H54 (cell line): ENCODE measurements around the gene MLC1.
"Not testable (repeated sequence)": the region's sequence is repeated elsewhere in the genome, so short reads cannot be mapped to it uniquely, and the experiment has no call there.

Source experiments
- DNase-seq: peaks from one replicate; pipeline ENCODE4 v3.0.0; 2011; ENCODE audit warnings: low spot score, mixed read lengths; ENCODE audit not compliant: insufficient read length
- FAIRE-seq: peaks from 3 replicates; lab custom pipeline; 2011; peaks lifted over from hg19 to GRCh38; lab: Jason Lieb, UNC
- POLR2A ChIP-seq: IDR thresholded peaks from 2 replicates; pipeline ENCODE4 v1.6.1; 2011; ENCODE audit warnings: low read depth, mild to moderate bottlenecking, low read length

The MLC1 gene

GRCh38 chr22:50089231-50089630, 4.0 kb upstream of the MLC1 start:
- FAIRE-seq: no peak
- no peak for TF ChIP-seq POLR2A
- no peak for DNase-seq

GRCh38 chr22:50088096-50088495, 2.9 kb upstream of the MLC1 start:
- DNase-seq: no peak
- TF ChIP-seq POLR2A: no peak
- no peak for FAIRE-seq

DNA sequence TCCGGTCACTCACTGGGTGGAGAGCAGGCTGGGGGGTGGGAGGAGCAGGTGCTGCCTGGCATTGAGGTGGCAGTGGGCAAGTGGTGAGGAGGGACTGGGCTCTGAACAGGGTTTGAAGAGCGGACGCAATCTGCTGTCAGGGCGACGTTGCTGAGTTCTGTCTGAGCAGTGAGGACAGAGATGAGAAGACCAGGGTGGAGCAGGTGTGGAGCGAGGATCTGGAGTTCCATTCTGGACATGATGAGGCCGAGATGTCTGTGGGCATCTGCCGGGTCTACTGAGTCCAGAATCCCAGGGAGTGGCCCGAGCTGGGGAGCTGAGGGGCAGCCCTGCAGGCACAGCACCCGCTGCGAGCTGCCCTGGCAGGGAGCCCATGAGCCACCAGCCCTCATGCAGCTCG, 2.4 kb upstream of the MLC1 start:
- no peak for TF ChIP-seq POLR2A
- no peak for FAIRE-seq

GRCh38 chr22:50086975-50087374, 1.7 kb upstream of the MLC1 start:
- FAIRE-seq, DNase-seq: not testable (repeated sequence)

More for the DNA sequence above, 2.4 kb upstream of the MLC1 start:
- no peak for DNase-seq

DNA sequence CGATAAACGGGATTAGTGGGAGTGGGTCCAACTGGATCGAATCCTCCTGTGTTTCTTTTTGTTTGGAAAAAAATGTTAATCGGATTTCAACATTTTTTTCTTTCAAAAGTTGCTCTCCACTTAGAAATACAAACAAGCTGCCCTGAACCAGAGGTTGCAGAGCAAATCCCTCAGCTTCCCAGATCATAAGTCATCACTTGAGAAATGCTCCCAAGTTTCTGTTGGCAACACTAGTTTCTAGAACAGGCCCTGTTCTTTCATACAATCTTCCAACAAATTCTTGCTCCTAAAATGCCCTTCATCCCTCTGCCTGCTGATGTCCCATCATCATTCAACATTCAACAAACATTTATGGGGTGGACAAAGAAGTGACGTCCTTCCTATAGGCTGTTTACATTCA, 1.3 kb upstream of the MLC1 start:
- FAIRE-seq (no peak), DNase-seq (no peak)
- TF ChIP-seq POLR2A: no peak

DNA sequence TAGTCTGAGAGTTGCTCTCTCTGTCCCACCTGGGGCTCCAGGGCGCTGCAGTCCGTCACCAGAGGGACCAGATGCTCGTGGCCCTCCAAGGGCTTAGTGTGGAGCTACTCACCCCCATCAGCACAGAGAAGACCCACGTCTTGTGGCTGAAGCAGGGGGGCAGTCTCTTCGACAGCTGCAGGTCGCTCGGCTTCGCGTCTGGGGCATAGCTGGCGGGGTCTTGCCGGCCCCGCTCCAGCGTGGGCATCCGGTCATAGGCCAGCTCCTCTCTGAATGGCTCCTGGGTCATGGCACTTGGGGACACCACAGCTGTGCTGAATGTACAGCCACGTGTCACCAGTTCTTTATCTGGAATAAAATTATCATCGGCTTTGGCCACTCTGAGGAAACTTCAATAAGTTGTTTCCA, 608 bp downstream of the MLC1 start:
- no peak for FAIRE-seq
- no peak for TF ChIP-seq POLR2A
- no peak for DNase-seq

- TF ChIP-seq POLR2A: no peak
- FAIRE-seq (no peak), DNase-seq (no peak)
Observed at GRCh38 chr22:50084080-50084477, 1.1 kb downstream of the MLC1 start.

DNA sequence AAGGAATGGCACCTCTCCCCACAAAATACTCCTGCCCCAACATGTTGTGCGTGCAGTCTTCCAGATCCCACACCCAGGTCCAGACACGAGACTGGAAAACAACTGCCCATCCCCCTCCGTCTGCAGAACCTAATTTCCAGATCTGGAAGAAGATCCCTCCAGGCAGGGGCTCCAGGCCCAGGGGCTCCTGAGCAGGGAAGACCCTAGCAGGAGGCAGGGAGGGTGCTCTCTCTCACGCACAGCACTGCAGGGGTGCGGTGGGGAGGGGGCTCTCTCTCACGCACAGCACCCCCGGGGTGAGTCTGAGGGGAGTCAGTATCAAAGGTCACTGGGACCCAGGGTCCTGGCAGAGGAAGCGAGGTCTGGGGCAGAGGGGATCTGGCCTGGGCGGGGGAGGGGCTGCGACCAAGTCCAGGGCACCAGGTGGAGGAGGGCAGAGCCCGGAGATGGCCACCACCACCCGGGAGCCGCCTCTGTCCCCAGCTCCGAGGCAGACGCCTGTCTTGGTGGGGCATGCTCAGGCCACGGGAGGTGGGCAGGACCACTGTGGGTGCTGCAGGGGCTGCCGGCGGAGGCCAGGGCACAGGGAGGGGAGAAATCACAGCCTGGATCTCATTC, 1.7 kb downstream of the MLC1 start:
- FAIRE-seq (no peak), DNase-seq (no peak)
- no peak for TF ChIP-seq POLR2A

- DNase-seq (no peak), FAIRE-seq (no peak)
- no peak for TF ChIP-seq POLR2A
Observed at GRCh38 chr22:50082961-50083461, 2.2 kb downstream of the MLC1 start.

- FAIRE-seq (no peak), DNase-seq (no peak)
- no peak for TF ChIP-seq POLR2A
Observed at GRCh38 chr22:50082197-50082715, 3.0 kb downstream of the MLC1 start.

DNA sequence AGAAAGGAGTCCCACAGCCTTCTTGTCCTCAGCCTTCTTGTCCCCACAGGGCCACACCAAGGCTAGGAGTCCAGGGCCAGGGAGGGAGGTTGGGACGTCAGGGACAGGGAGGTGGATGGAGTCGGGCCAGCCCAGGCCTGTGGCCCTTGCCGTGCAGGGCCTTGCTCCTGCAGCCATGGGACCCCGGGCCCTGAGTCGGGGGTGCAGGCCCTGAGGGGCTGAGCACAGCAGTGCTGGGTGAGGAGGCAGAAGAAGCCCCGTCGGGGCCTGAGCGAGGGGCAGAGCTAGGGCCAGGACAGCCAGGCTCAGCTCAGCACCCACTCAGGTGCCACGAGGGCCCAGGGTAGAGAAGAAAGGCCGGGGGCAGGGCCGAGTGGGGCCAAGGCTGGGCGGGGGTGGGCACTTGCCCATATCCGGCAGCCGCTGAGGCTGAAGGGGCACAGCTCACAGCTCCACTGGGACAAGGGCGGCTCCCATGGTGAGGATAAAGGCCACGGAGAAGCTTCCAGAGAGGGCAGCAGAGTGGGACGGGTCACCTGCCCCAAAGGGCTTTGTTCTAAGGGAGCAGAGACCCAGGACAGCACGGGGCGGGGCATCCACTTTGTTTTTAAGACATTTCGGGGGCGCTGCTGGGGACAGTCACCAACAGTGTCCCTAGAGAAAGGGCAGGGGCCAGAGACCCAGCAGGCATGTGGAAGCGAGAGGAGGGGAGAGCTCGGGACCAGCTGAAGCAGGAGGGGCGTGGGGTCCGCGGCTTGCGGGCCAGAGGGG, 3.6 kb downstream of the MLC1 start:
- FAIRE-seq (no peak), DNase-seq (no peak)
- no peak for TF ChIP-seq POLR2A

- TF ChIP-seq POLR2A: no peak
- FAIRE-seq: no peak
Observed at GRCh38 chr22:50080077-50080465, 5.2 kb downstream of the MLC1 start.

DNA sequence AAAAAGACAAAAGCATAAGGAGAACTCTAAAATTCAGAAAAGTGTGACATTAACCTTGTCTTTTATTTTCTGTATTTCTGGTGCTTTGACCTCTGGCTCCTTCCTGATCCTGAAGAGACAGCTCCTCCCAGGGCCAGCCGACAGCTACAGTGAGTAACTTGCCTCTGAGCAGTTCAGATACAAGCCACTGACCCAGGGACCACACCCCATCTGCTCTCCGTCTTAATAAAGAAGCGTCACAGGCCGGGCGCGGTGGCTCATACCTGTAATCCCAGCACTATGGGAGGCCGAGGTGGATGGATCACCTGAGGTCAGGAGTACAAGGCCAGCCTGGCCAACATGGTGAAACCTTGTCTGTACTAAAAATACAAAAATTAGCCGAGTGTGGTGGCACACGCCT, 6.5 kb downstream of the MLC1 start:
- no peak for DNase-seq
- no peak for TF ChIP-seq POLR2A
- FAIRE-seq: no peak

More at GRCh38 chr22:50080077-50080465, 5.2 kb downstream of the MLC1 start:
- no peak for DNase-seq

DNA sequence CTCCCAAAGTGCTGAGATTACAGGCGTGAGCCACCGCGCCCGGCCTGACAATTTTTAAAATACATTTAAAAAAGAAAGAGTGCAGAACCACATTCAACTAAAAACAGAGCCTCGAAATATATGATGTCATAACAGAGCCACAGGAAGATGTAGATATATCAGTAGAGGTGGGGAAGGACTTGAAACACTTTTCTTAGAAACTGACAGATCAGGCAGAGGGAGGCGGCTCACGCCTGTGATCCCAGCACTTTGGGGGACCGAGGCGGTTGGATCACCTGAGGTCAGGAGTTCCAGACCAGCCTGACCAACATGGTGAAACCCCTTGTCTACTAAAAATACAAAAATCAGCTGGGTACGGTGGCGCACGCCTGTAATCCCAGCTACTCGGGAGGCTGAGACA, 7.0 kb downstream of the MLC1 start:
- no peak for TF ChIP-seq POLR2A
- DNase-seq (no peak), FAIRE-seq (no peak)

DNA sequence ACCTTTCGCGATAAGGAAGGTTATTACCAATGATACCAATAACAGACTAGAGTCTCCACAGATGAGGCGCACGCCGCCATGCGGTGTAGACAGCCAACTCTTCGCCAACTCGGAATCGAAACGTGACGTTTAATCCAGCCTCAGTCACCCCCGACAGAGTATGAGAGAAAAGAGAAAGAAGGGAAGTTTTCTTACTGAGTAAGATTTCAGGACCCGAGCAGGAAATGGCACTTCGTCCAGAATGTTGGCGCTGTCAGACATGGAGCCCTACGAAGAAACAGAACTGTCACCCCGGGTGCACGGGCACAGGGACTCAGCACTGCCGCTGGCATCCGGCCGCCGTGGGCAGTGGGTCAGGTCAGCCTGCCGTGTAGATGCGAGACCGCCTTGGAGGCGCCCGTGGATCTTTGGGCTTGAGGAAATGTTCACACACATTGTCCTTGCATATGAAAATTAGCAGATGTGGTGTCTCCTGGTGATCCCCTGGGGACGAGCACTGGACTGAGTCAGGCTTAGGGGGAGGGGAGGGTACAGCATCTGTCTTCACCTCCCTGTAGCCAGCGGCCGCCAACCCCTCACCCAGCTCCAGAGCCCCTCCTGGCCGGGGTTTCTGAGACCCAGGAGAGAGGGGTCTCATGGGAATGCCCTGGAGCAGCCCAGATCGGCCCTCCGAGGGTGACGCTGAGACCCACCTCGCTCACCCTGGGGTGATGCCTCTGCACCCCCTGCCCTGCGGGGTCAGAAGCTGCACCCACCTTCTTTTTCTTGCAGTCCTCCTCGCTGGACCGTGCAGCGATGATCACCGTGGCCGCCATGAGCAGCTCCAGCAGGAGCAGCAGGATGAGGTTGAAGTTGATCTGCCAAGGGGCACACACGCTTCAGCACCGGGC, 8.3 kb downstream of the MLC1 start:
- FAIRE-seq (no peak), DNase-seq (no peak)
- TF ChIP-seq POLR2A: no peak
